ENCODE results near the gene KMO. TPM values are rescaled to one million over a fixed set of nuclear protein-coding genes. Genes with fewer than 3 reads are reported as not detected.

Gene KMO
- total RNA-seq, 1 donor: not detected

DNA sequence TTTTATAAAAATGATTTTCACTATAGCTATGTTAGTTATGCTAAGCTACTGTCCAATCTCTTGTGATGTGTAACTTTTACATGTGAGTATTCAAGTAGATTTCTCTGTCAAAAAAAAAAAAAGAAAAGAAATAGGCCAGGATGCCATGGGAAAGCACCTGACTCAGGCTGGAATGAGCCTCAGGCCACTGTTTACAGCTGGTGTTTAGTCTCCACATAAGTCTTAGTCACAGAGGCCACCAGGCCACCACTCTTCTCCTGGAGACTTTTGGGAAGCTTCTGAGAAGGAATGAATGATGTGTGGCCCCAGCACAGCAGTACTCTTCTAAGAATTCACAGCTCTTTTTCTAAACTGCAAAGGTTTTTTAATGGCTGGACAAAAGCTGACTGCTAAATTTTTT lies 59.1 kb downstream of the KMO start:
- TF ChIP-seq CTCF (IDR thresholded peaks at IDR 0.05; ENCODE audit: insufficient read depth, low read depth, low read length): no peak
- no peak overlapping the region for H3K4me3 ChIP-seq (ENCODE audit: low read depth, low read length)
- peak; percentile 70 for DNase-seq (ENCODE audit: low read depth)

- DNase-seq (ENCODE audit: low read depth): no peak
- TF ChIP-seq CTCF (IDR thresholded peaks at IDR 0.05; ENCODE audit: insufficient read depth, low read depth, low read length): no peak
- no peak overlapping the region for H3K4me3 ChIP-seq (ENCODE audit: low read depth, low read length)
These were observed 59.6 kb downstream of the KMO start for GRCh38 chr1:241591736-241592135.

DNA sequence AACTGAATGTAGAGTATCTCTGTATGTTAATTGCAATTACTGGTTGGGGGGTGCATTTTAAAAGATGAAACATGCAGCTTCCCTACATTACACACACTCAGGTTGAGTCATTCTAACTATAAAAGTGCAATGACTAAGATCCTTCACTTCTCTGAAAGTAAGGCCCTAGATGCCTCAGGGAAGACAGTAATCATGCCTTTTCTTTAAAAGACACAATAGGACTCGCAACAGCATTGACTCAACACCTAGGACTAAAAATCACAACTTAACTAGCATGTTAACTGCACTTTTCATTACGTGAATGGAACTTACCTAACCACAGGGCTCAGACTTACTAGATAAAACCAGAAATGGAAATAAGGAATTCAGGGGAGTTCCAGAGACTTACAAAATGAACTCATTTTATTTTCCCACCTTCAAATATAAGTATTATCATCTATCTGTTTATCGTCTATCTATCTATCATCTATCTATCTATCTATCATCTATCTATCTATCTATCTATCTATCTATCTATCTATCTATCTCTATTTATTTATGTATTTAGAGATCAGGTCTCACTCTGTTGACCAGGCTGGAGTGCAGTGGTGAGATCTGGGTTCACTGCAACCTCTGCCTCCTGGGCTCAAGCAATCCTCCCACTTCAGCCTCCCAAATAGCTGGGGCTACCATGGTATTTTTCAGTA lies 60.2 kb downstream of the KMO start:
- peak; percentile 54 for DNase-seq (ENCODE audit: low read depth)
- no peak overlapping the region for H3K4me3 ChIP-seq (ENCODE audit: low read depth, low read length)
- no peak for TF ChIP-seq CTCF (IDR thresholded peaks at IDR 0.05; ENCODE audit: insufficient read depth, low read depth, low read length)

GRCh38 chr1:241593186-241593585 lies 61.0 kb downstream of the KMO start:
- H3K4me3 ChIP-seq (ENCODE audit: low read depth, low read length): no peak overlapping the region
- no peak for TF ChIP-seq CTCF (IDR thresholded peaks at IDR 0.05; ENCODE audit: insufficient read depth, low read depth, low read length)
- no peak for DNase-seq (ENCODE audit: low read depth)

GRCh38 chr1:241596633-241597032 lies 64.5 kb downstream of the KMO start:
- no peak for TF ChIP-seq CTCF (IDR thresholded peaks at IDR 0.05; ENCODE audit: insufficient read depth, low read depth, low read length)
- no peak for DNase-seq (ENCODE audit: low read depth)
- no peak overlapping the region for H3K4me3 ChIP-seq (ENCODE audit: low read depth, low read length)

GRCh38 chr1:241598249-241598648 lies 66.1 kb downstream of the KMO start:
- DNase-seq (ENCODE audit: low read depth): no peak
- H3K4me3 ChIP-seq (ENCODE audit: low read depth, low read length): no peak overlapping the region

More at GRCh38 chr1:241598249-241598648, 66.1 kb downstream of the KMO start:
- no peak for TF ChIP-seq CTCF (IDR thresholded peaks at IDR 0.05; ENCODE audit: insufficient read depth, low read depth, low read length)
